GM18909 (cell line): ENCODE measurements around the gene KRT72.
"Not testable (repeated sequence)": the region's sequence is repeated elsewhere in the genome, so short reads cannot be mapped to it uniquely, and the experiment has no call there.

ENCODE experiments used
- ATAC-seq: cut with Tn5 transposase; IDR thresholded peaks from one replicate; pipeline ENCODE4 v1.9.1; 2021; ENCODE audit warnings: mild to moderate bottlenecking; ENCODE audit not compliant: unreplicated experiment, poor library complexity

KRT72 gene

GRCh38 chr12:52608826-52609630 lies 7.8 kb upstream of the KRT72 start:
- ATAC-seq, result no peak

DNA sequence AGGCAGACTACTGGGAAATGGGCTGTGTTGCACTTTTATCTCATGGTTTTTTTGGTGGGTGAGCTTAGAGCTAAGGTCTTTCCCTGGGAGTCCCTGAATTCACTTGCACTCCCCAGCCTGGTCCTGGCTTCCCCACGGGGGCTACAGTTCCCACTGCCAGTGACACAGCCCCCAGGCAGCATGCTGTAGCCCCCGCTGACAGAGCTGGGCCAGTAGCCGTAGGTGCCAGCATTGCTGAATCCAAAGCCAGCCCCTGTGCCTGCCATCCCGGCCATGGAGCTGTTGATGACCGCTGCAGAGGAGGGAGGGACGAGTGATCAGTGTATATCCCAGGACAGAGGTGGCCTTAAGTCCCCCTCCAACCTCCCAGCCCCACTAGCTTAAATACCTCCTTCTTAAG lies 6.9 kb upstream of the KRT72 start:
- ATAC-seq, result no peak

DNA sequence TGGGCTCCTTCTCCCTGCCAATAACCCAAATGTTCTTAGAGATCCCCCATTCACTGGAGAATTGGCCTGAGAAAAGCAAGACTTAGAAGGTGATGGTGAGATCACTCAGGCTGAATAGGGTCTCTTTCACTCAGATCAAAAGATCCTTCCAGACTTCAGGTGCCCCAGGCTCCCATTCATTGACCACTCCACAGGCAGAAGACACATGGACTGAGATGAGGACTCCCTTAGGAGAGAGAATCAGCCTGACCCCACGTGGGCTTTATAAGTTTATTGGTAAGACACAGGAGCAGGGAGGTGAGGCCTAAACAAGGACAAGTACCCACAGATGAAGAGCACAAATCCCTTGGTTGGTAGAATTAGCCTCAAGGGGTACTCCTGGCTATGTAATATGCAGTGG lies 6.1 kb upstream of the KRT72 start:
- ATAC-seq, result no peak

GRCh38 chr12:52606581-52607218 lies 5.4 kb upstream of the KRT72 start:
- no peak for ATAC-seq

GRCh38 chr12:52606096-52606495 lies 4.8 kb upstream of the KRT72 start:
- ATAC-seq, result no peak

DNA sequence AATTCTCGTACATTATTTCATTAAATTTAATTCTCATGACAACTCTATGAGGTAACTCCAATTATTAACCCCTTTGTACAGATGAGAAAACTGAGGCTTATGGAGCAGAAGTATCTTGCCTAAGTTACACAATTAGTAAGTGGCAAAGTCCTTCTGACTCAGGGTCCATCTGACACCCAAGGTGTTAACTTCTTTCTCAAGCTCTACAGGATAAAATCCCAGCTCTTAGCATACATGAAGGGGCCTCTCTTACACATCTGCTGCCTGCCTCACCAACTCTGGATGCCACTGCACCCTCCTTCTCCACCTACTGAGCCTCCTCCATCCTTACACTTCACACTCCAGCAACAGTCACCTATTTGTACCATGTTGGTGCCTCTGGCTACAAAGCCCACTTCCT lies 4.3 kb upstream of the KRT72 start:
- no peak for ATAC-seq

DNA sequence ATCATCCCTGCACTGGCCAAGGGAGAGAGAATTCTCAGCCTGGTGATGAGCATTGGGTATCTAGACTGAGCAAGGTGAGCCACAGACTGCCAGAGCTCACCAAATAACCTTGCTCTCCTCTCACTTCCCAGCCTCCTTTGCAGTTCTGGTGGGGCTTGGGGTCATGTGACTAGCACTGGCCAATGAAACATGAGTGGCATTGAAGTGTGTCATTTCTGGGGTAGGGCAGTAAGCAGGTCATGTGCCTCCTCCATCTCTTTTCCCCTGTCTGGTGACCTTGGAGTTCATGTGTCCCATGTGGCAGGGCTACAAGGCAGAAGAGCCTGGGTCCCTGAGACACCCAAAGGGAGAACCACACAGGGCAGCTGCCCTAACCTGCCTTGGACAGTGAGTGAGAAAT lies 3.6 kb upstream of the KRT72 start:
- ATAC-seq, result no peak

GRCh38 chr12:52603314-52603713 lies 2.1 kb upstream of the KRT72 start:
- no peak for ATAC-seq

GRCh38 chr12:52602552-52602951 lies 1.3 kb upstream of the KRT72 start:
- no peak for ATAC-seq

DNA sequence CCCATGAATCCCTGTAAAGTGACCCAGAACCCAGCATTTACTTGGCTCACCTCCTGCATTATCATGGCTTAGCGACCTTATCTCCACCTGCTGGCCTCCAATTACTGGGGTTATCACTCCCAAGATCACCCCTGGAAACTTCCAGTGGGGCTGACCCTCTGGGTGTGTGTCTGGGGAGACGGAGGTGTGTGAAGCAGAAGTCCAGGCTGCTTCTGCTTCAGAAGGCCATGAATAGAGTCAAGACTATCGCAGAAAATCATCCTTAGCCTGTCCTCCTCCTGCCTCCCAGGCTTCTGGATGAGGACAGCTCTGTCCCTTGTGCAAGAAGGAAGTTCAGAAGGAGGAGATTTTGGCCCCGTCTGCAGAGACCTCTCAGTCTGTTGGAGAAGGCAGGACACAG lies 408 bp upstream of the KRT72 start:
- ATAC-seq, result no peak

- ATAC-seq, result no peak
Observed at GRCh38 chr12:52600475-52600874, 788 bp downstream of the KRT72 start.

DNA sequence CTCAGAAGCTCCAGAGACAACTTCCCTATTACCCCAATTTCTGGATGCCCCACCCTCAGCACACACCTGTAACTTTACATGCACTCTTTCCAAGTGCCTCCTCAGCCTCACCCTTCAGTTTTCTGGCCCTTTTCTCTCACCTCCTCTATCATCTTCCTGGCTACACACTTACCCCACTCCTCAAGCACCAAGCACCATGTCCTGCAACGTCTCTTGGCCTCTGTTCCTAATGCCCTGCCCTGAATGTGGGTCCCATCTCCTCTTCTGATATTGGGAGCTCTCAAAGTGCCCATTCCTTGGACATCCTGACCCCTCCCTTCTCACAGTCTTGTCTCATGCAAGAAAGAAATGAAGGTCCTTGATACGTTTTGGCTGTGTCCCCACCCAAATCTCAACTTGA lies 1.2 kb downstream of the KRT72 start:
- ATAC-seq, result no peak

- ATAC-seq, result no peak
Observed at GRCh38 chr12:52598966-52599365, 2.3 kb downstream of the KRT72 start.

GRCh38 chr12:52594237-52594636 lies 7.0 kb downstream of the KRT72 start:
- not testable (repeated sequence) for ATAC-seq

- no peak for ATAC-seq
Observed at GRCh38 chr12:52591521-52591920, 9.7 kb downstream of the KRT72 start.

GRCh38 chr12:52590021-52590420 lies 11.2 kb downstream of the KRT72 start:
- no peak for ATAC-seq

GRCh38 chr12:52587563-52587962 lies 13.7 kb downstream of the KRT72 start:
- ATAC-seq, result no peak

DNA sequence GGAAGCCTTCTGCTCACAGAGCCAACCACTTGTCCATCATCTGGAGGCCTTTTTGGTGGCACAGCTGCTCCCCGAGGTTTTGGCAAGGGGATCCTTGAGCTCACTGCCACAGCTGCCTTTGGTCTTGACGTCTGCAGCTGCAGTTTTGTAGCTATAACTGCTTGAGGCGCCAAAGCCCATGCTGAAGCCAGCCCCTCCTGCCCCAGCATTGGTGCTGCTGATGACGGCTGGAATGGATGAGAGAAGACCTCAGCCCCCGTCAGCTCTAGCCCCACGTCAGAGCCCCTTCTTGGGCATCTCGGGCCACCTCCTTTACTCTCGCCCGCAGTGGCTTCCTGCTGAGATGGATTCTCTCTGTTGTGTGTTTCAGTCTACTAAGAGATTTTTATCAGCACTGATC lies 15.3 kb downstream of the KRT72 start:
- no peak for ATAC-seq

GRCh38 chr12:52585066-52585465 lies 16.2 kb downstream of the KRT72 start:
- ATAC-seq, result no peak

GRCh38 chr12:52584156-52584682 lies 17.0 kb downstream of the KRT72 start:
- ATAC-seq, result no peak

DNA sequence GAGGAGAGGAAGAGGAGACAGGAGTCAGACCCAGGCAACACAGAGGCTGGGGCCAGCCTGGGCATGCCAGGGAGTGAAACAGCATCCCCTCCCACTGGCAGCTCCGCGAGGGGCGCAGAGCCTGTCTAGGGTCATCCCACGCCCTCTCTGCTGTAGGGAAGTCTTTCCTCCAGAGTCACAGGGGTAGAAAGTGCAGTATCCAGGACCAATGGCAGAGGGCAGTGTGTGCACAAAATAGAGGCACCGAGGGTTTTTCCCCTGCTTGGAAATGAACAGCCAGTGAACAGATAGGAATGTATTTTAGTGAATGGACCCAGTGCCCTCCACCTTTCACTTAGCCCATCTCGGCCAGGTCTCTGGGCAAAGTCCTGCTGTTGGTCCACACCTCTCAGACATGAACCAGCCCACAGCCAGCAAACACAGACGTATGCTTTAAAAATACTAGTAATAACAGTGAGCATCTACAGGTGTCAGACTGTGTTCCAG lies 18.2 kb downstream of the KRT72 start:
- ATAC-seq, result no peak

DNA sequence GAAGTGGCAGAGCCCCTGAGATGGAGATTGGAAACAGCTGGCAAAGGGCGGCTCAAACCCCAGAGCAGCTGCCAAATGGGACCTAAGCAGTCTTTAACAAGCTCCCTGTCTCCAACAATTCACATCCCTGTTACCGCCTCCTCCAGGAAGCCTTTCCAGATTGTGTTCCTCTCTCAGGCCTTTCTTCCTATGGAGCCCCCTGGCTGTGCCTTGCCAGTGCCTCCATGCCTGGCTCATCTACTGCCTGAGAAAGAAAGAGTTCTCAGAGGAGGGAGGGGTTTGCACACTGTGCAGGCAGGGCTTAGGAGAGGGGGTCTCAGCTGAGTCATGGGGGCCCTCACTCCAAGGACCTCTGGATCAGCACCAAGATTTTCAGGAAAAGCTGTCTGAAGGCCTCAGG lies 18.8 kb downstream of the KRT72 start:
- ATAC-seq, result no peak
